NCI-H345 treated with DMSO at 0.1 percent for 48 hours (cell line): Measurements from ENCODE around the gene TEAD4.

ENCODE experiments used
- DNase-seq: peaks from one replicate; lab custom pipeline; 2025; ENCODE audit not compliant: unreplicated experiment; lab: John Stamatoyannopoulos, UW

Gene TEAD4

GRCh38 chr12:2999265-2999841 is 40.2 kb downstream of the TEAD4 start:
- DNase-seq: no peak

DNA sequence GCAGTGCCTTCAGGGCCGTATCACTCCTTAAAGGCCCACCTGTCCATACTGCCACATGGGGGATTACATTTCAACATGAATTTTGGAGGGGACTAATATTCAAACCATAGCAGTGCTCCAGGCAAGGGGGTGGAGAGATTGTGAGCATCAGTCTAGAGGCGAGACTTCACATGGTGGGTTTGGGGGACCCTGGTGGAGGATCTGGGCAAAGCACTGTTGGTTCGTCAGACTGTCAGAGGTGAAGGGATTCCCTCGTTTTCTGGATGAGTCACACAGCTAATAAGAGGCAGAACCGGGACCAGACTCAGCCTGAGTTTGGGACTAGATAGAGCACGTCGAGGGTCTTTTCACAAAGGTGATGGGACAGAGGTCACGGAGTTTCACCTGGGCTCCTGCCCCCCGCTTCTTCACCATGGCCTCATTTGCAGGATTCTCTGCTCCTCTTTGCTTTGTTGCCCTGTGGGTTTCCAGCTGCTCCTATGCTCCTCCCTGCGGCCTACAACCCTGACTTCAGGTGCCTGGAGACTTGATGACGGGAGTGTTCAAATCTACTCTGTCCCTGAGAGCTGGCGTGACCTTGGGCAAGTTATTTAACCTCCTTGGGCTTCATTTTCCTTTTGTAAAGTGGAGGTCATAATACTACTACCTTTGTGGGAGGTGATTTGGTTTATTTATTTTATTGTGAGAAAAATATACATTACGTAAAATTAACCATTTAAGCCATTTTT is 41.5 kb downstream of the TEAD4 start:
- no peak for DNase-seq

DNA sequence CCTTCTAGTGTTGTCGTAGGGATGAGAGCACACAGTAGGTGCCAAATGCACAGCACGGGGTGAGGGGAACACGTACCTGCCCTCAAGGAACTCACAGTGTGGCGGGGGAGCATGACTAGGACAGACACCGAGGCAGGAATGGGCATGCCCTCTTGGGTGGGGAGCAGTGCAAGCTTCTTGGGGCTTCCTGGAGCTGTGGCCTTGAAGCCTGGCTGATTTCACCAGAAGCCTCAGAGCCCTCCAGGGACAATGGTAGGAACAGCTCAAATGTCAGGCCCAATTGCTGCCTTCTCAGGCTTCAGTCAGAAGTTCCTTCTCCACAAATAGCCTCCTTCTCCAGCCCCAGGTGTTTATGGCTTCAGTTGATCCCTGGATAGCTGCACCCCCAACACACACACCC is 43.4 kb downstream of the TEAD4 start:
- DNase-seq: no peak

DNA sequence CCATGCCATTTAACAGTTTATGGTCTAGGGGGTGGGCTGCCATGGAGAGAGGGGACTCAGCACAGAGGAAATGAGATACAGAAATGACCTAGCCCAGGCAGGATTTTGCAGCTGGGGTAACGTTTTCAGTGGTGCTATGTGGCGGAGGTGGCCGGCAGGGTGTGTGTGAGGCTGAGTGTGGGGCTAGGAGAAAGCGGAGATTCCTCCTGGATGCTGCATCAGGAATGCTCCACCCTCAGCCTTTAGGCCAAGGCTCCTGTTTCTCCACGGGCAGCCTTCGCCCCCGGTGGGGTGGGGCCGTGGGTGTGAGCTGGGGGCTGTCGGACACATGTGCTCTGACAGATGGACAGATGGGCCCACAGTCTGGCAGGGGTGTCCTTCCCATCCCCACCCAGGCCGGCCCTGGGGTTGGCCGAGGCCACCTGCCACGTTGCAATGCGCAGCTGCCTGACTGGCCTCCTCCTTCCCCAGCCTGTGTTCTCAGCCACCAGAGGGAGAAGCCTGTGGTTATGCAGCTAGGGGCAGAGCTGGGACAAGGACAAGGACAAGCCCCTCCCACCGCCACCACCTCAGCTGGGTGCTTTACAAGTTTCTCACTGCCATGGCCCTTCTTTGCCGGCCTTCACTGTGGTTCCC is 44.3 kb downstream of the TEAD4 start:
- no peak for DNase-seq

DNA sequence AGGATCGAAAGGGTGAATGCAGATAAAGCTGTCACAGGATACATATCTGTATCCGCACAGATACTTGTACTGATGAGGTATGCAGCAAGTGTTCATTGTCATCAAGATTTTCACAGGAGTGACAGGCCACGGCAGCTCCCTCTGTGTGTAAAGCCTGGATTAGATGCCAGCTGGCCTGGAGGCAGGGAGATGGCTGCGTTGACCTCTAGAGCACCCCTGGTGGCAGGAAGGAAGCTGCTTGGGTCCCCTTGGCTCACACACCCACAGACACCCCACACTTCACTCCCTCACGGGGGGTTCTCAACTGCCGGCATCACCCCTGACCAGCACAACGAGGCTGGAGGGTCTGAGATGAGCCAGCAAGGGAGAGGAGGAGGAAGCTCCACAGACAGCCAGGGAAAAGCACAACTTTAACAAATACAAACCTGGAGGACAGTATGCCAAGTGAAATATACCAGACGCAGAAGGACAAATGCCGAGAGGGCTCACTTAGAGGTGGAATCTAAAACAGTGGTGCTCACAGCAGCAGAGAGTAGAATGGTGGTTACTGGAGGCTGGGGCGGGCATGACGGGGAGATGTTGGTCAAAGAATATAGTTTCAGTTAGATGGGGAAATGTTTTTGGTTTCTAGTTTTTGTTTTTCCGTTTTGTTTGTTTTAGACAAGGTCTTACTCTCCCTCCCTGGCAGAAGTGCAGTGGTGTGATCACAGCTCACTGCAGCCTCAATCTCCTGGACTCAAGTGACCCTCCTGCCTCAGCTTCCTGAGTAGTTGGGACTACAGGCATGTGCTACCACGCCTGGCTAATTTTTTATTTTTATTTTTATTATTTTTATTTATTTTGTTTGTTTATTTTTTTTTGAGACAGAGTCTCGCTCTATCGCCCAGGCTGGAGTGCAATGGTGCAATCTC is 45.7 kb downstream of the TEAD4 start:
- no peak for DNase-seq

GRCh38 chr12:3005736-3006135 is 46.5 kb downstream of the TEAD4 start:
- DNase-seq: no peak

- DNase-seq: no peak
These were observed 50.6 kb downstream of the TEAD4 start for GRCh38 chr12:3009780-3010179.

- no peak for DNase-seq
These were observed 51.2 kb downstream of the TEAD4 start for GRCh38 chr12:3010214-3010930.

GRCh38 chr12:3012786-3013185 is 53.6 kb downstream of the TEAD4 start:
- no peak for DNase-seq

- DNase-seq: no peak
These were observed 55.4 kb downstream of the TEAD4 start for GRCh38 chr12:3014641-3015040.

DNA sequence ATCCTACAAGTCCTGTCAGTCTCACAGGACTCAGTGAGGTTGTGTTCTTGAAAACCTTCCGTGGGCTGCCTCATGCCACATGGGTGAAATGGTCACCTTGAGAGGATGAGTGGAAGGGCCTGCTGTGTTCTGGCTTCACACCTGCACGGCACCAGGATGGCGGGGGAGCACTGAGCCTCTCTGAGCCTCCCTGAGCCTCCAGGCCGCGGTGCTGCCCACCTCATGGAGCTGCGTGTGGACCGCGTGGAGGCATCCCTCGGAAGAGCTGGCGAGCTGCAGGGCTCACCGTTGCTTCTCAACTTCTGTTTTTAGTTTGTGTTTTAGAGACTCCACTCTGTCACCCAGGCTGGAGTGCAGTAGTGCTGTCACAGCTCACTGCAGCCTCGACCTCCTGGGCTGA is 56.2 kb downstream of the TEAD4 start:
- no peak for DNase-seq

DNA sequence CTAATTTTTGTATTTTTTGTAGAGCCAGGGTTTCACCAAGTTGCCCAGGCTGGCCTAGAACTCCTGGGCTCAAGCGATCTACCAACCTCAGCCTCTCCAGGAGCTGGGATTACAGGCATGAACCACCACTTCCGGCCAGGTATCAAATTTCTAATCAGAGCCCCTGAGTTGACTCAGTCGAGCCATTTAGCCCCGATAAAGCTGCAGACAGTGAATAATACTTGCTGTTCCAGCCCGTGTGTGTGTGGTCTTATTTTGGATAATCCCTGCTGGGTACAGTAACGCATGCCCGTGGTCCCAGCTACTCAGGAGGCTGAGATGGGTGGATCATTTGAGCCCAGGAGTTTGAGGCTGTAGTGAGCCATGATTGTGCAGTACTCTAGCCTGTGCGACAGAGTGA is 57.0 kb downstream of the TEAD4 start:
- DNase-seq: no peak

- no peak for DNase-seq
These were observed 58.1 kb downstream of the TEAD4 start for GRCh38 chr12:3017281-3017680.

- DNase-seq: no peak
These were observed 59.2 kb downstream of the TEAD4 start for GRCh38 chr12:3018284-3019004.

GRCh38 chr12:3019005-3019680 is 59.9 kb downstream of the TEAD4 start:
- DNase-seq: no peak

GRCh38 chr12:3020399-3020798 is 61.2 kb downstream of the TEAD4 start:
- DNase-seq: no peak

- DNase-seq: no peak
These were observed 61.7 kb downstream of the TEAD4 start for GRCh38 chr12:3020850-3021435.

DNA sequence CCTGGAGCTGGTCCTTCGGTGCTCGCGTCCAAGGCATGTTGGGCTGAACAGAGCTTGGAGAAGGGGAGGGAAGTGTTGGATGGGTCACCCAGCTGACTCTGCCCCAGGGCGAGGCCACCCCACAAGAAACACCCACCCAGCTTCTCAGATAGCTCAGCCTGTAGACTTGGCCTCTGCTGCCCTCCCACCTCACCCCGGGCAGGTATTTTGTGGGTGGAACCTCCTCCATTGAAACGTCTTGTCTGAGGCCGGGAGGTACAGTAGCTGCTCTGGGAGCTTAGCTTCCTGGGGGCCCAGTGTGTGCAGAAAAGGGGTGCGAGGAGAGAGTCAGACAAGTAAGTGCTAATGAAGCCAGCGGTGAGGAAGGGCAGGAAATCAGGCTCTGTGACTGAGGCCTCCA is 63.2 kb downstream of the TEAD4 start:
- no peak for DNase-seq

GRCh38 chr12:3022961-3023360 is 63.8 kb downstream of the TEAD4 start:
- DNase-seq: no peak
